SIG-M5 (cell line): ENCODE measurements around the gene BCL11B.

ENCODE experiments used
- DNase-seq: peaks from one replicate; lab custom pipeline; 2025; lab: John Stamatoyannopoulos, UW

Gene BCL11B

DNA sequence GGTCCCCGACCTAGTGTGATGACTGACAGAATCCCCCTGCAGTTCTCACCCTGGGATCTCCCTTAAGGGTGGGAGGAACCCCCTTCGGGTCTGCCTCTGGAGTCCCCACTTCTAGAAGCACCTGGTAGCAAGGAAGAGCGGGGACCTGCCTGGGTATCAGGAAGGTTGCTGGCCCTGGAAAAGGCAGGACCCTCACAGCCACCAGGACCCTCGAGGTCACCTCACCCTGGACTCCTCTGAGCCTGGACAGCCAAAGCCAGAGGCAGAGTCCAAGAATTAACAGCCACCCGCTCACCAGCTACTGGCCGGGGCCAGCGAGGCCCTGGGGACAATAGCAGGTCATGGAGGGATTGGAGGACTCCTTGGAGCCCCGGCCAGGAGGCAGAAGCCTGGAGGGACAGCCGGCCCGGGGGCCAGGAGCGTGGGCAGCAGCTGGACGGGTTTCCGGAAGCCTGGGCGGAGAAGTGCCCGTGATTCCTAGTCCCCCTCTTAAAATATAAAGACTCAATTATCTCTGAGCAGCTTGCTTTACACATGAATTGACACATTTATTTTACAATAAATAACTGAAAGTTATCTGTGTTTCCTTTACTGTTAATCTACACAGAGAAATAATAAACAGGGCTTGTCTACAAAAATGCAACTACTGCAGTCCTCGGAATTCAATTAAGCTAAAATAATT lies 17.5 kb downstream of the BCL11B start:
- DNase-seq: no peak

DNA sequence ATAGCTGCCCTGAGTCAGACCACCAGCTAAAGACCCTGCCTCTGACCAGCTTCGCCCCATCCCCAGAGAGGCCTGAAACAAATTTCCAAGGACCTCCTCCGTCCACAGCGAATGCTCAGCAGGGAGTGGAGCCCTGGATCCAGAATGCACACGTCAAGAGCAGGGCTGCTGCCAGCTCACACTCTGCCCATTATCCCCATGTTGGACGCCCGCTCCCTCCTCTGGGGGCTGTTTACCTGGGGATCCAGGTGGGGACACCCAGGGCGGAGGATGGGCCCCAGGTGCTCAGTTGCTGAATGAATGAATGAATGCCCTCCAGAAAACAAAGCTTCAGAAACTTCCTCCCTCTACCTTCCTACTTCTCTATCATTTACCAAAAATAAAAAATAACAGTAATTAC lies 18.1 kb downstream of the BCL11B start:
- no peak for DNase-seq

DNA sequence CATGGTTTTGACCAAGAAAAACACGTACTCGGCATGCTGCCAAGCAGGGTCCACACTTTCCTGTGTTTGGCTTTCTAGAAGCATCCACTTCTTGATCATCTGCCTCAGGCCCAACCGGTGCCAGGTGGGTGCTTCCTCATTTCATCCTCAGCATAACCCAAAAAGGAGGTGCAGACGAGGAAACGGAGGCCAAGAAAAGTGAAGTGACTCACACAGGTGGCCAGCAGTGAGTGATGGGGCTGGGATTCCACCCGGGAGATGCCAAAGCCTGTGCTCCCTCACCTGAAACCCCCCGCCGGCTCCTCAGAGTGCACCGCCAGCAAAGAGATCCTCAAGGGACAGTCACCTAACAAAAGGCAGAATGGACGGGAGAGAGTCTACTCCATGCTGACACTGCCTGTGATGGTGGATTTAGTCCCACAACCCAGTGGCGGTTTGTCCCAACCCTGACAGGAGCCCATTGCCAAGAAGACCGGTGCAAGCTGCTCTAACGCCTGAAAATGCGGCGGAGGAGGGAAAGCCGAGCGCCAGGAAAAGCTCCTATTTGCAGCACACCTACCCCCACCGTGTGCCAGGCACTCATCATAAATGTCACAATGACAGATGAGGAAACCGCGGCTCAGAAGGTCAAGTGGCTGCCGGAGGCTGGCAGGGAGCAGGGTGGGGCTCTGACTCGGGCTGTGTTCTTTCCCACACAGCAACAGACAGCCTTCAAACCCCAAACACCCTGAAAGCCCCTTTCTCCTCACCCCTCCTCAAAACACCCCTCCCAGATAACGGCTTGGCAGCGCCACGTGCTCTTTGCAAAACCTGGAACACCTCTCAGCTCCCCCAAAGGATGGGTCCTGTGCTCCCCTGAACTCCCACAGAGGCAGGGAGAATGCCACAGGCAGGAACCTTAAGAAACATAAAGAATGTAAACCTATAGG lies 18.8 kb downstream of the BCL11B start:
- DNase-seq: no peak

DNA sequence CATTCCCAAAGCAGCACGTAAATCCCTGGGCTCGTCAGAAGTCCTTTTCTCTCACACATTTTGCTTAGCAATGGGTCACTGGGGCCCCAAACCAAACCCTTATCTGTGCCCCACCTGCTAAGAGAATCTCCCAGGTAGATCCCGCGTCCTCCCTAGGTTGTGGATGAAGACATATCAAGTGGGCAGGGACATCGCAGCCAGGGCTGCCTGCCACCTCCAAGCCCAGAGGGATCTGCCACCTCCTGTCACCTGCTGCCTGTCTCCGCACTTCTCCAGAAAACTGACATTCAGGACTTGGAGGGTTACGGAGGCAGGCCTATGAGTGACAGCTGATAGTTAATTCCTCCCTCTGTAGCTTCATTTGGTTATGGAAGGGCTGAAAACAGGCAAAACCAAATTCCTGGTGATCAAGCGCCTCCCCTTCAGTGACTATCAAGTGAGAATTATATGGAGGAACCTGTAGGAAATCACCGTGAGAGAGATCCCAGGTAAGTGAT lies 19.5 kb downstream of the BCL11B start:
- no peak for DNase-seq

DNA sequence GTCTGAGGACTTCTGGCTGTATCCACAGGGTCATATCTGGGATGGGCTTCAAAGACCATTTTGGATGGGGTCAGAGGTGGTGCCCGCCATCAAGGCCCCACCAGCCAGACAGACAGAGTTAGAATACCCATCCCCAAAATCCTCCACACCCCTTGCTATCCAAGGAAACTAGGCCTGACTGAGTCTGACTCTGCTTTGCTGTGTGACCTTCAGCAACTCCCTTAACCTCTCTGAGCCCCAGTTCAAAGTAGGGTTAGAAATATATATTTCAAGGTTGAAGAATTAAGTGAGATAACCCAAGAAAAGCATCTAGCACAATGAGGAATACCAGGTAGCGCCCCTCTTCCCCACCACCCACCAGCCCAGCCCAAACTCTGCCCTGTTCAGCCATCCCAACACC lies 20.3 kb downstream of the BCL11B start:
- DNase-seq: no peak

DNA sequence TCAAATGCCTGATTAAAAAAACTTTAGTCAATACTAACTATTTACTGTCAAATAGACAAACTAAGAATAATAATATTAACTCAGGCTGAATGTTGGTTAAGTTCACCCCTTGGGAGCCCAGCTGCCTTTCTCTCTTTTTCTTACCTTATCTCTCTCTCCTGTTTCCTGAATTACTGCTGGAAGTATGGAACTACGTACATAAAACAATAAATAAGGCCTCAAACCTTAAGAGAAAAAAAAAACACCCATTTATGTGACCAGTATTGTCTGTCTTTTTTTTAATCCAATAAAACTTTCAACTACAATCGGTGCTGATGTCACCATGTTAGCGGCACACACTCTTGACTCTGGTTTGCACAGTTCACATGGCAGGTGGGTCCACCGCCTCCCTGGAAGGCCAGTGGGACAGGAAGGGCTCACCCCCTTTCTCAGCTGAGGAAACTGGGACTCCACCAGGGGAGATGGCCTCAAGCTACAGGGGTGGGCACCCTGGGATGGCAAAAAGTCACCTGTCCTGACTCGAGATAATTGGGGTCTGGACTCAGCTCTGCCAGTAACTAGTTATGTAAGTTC lies 21.3 kb downstream of the BCL11B start:
- no peak for DNase-seq

DNA sequence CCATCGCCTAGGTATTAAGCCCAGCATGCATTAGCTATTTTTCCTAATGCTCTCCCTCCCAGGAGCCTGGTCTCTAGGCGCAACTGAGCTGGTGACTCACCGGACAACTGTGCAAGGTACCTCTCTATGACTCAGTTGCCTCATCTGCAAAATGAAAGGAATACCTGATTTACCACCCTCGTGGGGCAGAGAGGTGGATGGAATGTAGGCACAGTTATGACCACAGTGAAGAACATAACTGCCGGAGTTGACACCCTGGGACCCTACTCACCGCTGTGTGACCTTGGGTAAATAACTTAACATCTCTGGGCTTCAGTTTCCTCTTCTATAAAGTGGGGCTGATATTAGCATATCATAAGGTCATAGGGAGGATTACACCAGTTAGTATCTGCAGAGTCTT lies 22.6 kb downstream of the BCL11B start:
- no peak for DNase-seq

DNA sequence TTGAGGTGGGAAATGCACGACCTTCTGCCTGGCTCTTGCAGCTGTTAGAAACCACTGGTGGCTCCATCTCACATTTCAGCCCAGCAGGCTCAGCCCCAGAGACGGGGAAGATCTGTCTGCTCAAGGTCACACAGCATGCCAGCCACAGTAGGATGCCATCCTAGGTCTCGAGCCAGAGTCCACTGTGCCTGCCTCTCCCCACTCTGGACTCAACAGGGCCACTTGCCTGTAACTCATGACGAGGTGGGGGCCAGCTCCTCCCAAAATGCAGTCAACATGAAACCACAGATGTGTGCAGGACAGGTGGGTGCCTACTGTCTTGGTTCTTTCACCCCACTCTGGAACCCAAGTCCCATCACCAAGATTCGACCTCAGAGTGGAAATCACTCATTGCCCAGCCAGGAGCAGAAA lies 23.2 kb downstream of the BCL11B start:
- no peak for DNase-seq

DNA sequence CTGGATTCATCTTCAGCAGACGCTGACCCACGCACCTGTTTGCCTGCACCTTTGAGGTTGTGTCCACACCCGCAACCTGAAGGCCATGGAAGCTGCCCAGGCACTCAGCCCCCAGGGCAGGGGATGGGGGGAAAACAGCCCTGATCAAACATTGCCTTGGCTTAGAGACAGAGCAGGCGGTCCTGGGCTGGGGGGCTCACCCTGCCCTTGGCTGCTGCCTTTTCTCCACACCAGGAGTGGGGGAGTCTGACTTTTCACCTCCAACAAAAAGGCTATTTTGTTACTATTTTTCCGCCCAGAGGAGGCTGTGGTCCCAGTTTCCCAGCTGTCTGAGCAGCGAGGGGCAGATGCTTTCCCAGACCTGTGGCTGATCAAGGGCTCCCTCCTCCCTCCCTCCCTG lies 24.2 kb downstream of the BCL11B start:
- DNase-seq: no peak

DNA sequence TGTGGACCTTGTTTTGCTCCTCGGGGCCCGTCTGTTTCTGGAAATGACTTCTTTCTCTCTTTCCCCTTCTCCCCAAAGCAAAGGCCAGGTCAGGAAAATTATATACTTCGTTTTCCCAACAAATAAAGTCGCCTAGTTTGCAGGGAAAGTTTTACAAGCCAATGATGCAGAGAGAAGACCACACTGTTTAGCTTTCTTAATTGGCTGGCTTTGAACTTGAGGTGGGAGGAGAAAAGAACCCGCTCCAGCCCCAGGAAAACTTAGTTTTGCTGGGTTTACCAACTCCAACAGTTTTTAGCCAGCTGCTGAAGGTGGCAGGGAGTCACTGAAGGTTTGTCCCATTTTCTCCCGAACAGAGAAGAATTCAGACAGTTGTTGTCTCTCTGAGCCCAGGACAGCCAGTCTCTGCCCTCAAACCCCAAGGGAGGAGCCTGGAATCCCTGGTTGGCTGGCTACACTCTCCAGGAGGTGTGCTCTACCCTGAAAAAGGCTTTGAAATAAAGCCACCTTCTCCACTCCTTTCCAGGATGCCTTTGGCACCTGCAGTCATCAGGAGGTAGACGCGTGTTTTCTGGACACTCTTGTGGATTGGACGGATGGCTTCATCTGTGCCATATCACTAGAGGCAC lies 24.8 kb downstream of the BCL11B start:
- DNase-seq: no peak

DNA sequence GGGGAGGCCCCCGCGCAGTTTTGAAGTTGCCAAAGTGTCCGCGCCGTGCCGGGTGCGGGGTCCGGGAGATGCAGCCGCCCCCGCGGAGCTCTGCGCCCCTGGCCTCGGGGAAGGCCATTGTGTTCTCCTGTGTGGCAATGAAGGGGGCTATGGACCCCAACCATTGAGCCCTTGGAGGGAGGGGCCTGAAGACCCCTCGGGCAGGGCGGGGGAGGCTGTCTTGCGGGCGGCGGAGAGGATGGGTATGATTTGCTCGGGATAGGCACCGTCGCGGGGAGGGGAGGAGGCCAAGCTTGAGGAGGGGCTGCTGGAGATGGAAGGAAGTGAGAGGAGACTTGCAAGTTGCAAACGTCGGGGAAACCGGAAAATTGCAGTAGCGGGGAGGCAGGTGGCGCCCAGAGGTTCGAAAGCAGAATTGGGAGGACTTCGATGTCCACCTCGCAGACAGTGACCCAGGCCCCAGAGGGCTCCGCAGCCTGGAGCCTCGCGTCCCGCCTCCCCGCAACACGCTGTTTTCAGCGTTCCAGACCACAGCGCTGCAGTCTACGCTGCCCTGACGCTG lies 25.4 kb downstream of the BCL11B start:
- no peak for DNase-seq

DNA sequence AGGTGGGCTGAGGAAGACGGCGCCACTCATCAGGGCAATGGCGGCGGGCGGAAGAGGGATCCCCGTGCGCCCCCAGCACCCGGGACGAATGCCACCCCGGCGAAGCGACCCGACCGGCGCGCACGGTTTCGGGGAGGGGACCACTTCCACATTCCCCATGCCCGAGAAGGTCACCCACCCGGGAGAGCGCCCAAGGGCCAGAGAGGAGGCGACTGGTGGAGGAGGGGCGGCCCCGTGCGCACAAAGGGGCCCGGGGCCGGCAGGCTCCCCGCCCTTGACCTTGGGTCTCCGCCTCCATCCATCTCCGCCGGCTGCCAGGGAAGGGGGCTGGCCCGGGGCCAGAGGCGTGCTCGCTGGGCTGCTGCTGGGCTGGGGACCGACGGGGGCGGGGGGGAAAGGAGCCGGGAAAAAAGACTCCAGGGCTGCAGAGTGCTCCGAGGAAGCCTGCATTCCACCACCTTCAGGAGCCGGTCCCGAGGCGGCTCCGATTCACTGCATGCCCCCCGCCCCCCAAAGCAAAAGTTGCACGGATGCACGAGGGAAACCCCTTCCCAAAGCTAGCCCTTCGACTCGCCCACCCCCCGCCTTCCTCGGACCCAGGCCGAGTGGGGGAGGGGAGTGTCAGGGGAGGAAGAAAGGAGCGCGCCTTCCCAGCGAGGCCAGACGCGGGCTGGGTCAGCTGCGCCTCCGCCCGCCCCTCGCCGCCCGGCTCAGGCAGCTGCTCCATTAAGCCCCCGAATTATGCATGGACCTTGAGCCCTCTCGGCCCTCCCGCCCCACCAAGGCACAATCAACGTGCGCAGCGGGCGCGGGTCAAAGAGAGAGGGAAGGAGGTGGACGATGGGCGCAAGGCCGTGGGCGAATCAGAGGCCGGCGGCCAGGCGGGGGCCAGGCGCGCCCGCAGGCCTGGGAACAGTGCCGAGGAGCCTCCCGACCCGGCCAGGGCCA lies 26.2 kb downstream of the BCL11B start:
- no peak for DNase-seq

DNA sequence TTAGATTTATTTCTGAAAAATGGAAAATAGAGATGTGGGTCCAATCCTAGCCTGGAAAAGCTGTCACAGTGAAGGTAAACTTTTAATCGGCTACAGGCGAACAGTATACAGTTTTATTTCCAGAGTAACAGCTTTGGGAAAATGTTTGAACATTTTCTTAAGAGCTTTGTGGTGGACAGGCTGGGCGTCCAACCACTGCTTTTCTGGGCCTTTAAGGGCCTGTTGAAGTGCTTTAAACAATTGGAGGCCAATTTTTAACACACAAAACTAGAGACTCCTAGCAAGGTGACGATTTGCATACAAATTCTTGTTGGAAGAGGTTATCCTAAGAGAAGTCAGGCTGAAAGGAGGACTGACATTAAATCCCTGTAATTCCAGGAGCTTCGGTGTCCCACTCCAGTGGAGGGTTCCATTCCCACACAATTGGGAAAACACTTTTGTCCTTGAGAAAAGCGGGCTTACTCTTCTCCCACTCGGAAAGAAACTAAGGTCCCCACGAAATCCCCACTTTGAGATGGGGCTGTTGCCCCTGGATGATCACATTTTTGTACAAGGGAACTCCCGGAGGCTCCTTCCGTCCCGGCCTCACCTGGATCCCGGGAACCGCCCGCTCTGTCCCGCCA lies 26.9 kb downstream of the BCL11B start:
- no peak for DNase-seq

DNA sequence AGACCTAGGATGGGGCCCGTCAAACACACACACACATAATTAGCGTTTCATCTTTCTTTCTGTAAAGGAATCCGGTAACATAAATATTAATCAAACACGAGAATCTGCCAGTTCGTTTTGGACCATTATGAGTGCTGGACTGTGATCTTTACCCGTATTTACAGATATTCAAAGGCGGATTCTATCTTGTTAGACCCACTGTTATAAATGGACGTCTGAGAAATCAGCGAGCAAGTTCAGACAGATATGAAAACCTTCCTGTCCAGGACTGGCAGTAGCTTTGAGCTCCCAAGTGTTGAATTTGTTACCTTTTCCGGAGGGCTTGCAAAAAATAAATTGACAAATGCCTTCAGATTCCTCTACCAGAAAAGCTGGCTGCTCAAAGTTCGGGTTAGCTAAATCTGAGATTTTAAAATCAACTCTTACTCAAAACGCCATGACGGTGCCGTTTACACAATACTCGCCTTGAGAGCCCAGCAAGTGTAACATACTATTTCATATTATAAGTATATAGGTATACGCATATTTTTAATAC lies 27.6 kb downstream of the BCL11B start:
- DNase-seq: no peak

DNA sequence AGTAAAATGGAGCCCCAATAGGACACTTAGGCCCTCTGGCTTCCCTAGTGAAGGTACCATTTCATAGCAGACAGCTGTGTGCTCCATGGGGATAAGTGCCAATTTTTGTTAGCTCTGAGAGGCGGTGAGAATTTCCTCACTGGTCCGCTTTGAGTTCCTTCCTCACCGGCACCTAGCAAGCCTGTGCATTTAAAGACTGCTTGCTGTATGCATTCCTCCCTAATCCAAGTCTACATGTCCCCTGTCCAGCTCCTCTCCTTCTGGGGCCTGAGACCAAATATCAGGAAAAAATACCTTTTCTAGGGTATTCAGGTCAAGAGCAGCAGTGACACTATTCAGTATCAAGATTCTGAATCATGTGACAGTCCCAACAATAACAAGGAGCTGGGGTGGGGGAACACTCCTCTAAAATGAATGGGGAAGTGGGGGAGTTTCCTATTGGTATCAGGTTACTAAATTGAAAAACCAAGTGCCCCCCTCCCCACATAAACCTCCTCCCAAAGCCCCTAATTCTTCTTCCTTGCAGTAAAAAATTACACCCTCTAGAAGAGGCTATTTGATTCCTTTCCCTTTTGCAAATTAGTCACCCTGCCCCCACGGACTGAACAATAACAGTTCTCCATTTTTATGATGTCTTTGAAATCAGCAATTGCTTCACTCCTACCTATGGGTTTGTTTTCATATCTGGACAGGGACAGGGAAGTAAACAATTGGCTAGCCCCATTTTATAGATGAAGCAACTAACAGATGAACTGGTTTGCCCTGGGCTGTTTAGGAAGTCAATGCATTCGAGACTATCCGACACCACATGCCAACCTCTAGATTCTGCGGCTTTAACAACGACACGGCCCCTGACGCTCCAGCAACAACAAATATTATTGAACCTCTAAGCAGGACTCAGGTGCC lies 28.9 kb downstream of the BCL11B start:
- DNase-seq: no peak

DNA sequence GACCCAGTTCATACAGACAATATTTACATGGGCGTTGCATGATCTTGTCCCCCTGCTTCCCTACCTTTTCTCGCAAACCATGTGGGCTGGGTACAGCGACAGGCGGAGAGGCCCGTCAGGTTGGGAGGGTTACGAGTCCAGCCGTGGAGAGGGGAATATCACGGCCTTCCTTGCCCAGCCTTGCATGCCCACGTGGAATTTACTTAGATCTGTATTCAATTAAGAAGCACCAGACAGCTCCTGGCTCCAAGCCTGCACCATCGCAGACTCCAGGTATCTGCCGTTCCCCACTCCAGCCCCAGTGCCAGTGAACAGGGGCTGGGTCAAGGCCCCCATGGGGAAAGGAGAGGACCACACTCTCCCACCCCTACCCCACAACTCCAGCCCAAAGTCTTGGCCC lies 29.8 kb downstream of the BCL11B start:
- DNase-seq: no peak

DNA sequence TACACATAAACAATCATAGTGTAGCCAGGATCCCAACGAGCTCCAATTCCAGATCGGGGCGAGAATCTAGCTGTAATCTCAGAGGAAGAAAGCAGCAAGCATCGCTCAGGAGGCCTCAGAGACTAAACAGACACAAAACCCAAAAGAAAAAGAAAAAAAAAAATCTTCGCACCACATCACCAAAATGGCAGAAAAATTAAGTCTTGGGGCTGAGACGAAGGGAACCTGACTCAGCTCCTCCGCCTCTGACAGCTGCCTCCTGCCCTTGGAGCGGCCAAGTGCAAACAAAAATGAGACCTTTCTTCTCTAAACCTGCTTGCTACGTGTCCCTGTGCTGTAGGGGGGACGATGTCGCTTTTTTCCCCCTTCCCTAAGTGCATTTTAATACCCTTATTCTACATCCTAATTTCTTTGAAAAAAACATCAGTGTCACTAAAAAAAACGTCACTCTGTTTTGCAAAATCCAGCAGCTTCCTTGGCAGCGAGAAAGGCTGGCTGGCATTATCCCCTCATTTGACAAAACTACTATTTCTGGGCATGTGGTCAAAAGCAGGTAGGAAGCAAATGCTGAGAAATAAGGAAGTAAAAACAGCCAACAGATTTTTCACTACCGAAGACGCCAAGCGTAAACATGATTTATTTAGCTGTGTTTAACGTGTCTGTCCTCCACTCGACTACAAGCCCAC lies 30.5 kb downstream of the BCL11B start:
- DNase-seq: no peak

DNA sequence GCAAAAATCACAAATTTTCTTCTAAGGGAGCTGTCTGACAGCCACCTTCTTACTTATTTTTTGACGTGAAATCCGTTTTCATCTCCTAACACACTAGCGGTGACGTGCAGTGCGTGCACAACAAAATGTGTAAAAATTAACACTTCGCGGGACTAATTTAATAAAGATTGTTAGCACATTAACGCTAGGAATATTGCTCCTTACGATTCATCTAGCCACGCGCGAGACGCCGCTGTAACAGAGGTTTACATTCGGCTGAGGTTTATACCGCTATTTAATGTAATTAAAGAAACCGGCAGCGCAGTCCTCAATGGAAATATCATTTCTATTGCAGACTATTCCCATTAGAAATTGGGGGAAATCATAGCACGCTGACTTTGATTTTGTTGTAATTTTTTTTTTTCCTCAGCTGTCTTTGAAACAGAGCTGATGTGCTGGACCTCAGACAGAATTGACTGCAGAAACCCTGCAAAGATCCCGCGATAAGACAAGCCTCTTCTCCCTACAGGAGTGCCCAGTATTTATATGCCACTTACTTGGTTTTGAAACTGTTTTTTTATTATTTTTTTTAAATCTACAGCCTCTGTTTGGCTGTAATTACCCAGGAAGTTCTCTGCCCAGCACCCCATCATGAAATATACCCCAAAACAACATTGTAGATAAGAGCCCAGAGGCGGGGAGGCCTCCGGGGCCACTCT lies 31.2 kb downstream of the BCL11B start:
- DNase-seq: no peak
